ENCODE results near the gene KRTAP26-1.

DNA sequence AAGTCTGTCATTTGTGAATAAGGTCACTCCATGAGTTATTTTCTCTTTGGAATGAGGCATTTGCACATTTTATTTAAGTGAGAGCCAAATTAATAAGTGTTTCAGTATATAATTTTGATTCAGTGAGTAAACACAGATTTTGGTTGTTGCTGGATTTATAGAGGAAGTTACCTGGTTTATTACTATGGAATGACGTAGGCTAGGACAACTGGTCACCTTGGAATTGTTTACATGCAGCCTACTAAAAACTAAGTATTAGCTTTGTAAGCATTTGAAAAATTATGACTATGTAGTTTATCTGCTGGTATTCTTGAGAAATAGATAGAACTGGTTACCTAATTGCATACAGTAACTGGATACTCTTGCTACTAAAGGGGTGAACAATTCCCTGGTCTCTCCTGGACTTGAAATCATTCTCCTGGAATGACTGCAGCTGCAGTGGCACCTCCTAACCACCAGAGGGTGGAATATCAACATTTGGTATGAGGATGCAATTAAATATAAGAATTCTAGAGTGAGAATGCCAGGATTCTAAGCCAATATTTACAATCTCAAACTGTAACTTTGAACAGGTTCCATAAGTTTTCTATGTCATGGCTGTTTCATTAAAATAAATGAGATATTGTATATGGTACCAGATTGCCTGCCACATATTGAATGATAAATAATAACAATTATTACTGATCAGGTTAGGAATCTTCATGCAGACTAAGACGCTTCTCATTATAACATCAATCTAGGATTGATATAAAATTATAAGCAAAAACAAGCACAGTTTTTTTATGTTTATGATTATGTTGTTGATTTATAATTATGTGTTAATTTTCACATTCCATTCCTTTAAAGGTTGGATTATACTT lies 20.8 kb upstream of the KRTAP26-1 start:
- TF ChIP-seq TCF4 (CRISPR knock-in tag; IDR thresholded peaks at IDR 0.05; ENCODE audit: borderline replicate concordance) = no peak
- no peak for TF ChIP-seq ZFP30 (CRISPR knock-in tag; IDR thresholded peaks at IDR 0.05)
- no peak for TF ChIP-seq OSR1 (CRISPR knock-in tag; IDR thresholded peaks at IDR 0.05)
- no peak for TF ChIP-seq RARB (CRISPR knock-in tag; IDR thresholded peaks at IDR 0.05)
- TF ChIP-seq CSDC2 (CRISPR knock-in tag; IDR thresholded peaks at IDR 0.05) = no peak
- TF ChIP-seq ARNTL (CRISPR knock-in tag; IDR thresholded peaks at IDR 0.05; ENCODE audit: borderline replicate concordance, low read depth) = no peak
- no peak for TF ChIP-seq SNAI2 (CRISPR knock-in tag; IDR thresholded peaks at IDR 0.05)
- TF ChIP-seq, protein P1, sequence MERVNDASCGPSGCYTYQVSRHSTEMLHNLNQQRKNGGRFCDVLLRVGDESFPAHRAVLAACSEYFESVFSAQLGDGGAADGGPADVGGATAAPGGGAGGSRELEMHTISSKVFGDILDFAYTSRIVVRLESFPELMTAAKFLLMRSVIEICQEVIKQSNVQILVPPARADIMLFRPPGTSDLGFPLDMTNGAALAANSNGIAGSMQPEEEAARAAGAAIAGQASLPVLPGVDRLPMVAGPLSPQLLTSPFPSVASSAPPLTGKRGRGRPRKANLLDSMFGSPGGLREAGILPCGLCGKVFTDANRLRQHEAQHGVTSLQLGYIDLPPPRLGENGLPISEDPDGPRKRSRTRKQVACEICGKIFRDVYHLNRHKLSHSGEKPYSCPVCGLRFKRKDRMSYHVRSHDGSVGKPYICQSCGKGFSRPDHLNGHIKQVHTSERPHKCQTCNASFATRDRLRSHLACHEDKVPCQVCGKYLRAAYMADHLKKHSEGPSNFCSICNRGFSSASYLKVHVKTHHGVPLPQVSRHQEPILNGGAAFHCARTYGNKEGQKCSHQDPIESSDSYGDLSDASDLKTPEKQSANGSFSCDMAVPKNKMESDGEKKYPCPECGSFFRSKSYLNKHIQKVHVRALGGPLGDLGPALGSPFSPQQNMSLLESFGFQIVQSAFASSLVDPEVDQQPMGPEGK (CRISPR knock-in tag; IDR thresholded peaks at IDR 0.05; ENCODE audit: borderline replicate concordance) = no peak
- TF ChIP-seq CSRNP3 (CRISPR knock-in tag; IDR thresholded peaks at IDR 0.05) = no peak
- TF ChIP-seq TSHZ2 (CRISPR knock-in tag; IDR thresholded peaks at IDR 0.05) = no peak
- no peak for TF ChIP-seq GLIS3 (CRISPR knock-in tag; IDR thresholded peaks at IDR 0.05)
- TF ChIP-seq ESRRG (CRISPR knock-in tag; IDR thresholded peaks at IDR 0.05) = no peak
- TF ChIP-seq BACH2 (CRISPR knock-in tag; IDR thresholded peaks at IDR 0.05; ENCODE audit: borderline replicate concordance) = no peak
